Measurements from ENCODE around the gene LRRC74A.

The LRRC74A gene

DNA sequence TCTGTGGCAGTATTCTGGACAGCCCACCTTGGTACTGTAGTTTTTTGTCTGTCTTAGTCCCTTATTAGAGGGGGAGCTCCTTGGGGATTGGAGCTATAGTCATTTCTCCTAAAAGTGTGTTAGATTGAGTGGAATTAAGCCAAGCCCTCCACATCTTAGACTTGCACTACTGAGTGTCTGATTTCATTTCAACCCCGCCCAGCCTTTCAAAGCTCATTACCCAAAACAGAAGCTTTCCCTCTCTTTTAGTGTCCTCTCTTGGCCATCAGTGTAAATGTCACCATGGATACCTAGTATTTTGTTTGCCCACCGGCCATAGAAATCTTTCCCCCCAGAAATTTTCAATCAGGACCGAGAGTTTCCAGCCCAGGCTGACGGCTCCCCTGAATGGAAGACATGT is 74.5 kb downstream of the LRRC74A start:
- ATAC-seq (ENCODE audit: low read depth) = no peak
- Histone ChIP-seq H3K27me3 (ENCODE audit: insufficient read depth, poor library complexity, severe bottlenecking) (no peaks in the 10 kb centered on the region), H3K9me3 (ENCODE audit: severe bottlenecking) (no peaks in the 10 kb centered on the region), H3K27ac (ENCODE audit: poor library complexity, severe bottlenecking) (no peak overlapping the region), H3K4me1 (ENCODE audit: insufficient read depth, poor library complexity, severe bottlenecking) (peaks cover 17% of the 10 kb centered on the region), H3K4me3 (ENCODE audit: severe bottlenecking) (no peak overlapping the region), H3K36me3 (ENCODE audit: low read depth) (no peaks in the 10 kb centered on the region)
- no peak for DNase-seq (ENCODE audit: low spot score)
- TF ChIP-seq CTCF (IDR thresholded peaks at IDR 0.05; ENCODE audit: poor library complexity, severe bottlenecking) = no peak

DNA sequence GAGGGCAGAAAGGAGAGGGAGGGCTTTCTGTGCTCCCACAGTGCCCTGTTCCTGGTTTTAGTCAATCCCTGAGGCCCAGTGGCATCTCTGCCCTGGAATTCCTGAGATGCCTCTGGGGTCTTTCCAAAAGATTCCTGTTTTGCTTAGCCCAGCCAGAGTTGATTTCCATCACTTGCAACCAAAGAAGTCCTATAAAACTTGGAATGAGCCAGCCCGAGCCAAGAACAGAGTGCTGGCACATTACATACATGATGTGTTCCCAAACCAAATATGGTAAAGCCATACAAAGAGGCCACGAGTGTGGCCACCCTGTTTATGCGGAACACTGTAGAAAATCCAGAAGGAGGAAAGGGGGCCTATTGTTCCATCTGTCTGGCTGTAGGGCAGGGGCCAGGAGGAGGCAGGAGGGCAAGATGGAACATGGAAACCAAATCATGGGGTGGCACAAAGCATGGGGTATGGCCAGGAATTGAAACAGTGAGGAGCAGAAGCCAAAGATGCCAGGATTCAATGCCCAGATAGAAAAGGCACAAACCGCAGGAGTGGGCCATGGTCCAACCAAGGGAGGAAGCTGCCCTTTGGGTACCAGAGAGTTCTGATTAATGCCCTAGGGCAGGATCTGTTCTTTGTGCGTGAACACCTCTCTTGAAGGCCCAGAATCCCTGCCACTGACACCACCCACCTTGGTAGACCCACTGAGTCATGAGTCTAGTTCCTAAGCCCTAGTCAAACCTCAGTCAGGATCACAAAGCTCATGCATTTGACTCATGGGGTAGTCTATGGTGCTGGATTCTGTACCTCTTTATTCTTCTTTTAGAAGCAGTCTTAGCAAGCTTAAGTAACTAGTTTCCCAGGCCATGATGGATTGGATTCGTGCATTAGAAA is 75.2 kb downstream of the LRRC74A start:
- no peak overlapping the region for H3K4me3 ChIP-seq (ENCODE audit: severe bottlenecking)
- TF ChIP-seq CTCF (IDR thresholded peaks at IDR 0.05; ENCODE audit: poor library complexity, severe bottlenecking) = no peak
- no peaks in the 10 kb centered on the region for H3K36me3 ChIP-seq (ENCODE audit: low read depth)
- no peaks in the 10 kb centered on the region for H3K27me3 ChIP-seq (ENCODE audit: insufficient read depth, poor library complexity, severe bottlenecking)
- H3K27ac ChIP-seq (ENCODE audit: poor library complexity, severe bottlenecking) = no peak overlapping the region
- H3K4me1 ChIP-seq (ENCODE audit: insufficient read depth, poor library complexity, severe bottlenecking) = peaks cover 18% of the 10 kb centered on the region
- ATAC-seq (ENCODE audit: low read depth) (no peak), DNase-seq (ENCODE audit: low spot score) (no peak)
- no peaks in the 10 kb centered on the region for H3K9me3 ChIP-seq (ENCODE audit: severe bottlenecking)

GRCh38 chr14:76902591-76902990 is 76.4 kb downstream of the LRRC74A start:
- H3K4me1 ChIP-seq (ENCODE audit: insufficient read depth, poor library complexity, severe bottlenecking) = peaks cover 23% of the 10 kb centered on the region
- no peak for DNase-seq (ENCODE audit: low spot score)
- H3K27ac ChIP-seq (ENCODE audit: poor library complexity, severe bottlenecking) = no peak overlapping the region
- H3K9me3 ChIP-seq (ENCODE audit: severe bottlenecking) = no peaks in the 10 kb centered on the region
- TF ChIP-seq CTCF (IDR thresholded peaks at IDR 0.05; ENCODE audit: poor library complexity, severe bottlenecking) = no peak
- no peak for ATAC-seq (ENCODE audit: low read depth)
- H3K4me3 ChIP-seq (ENCODE audit: severe bottlenecking) = no peak overlapping the region
- no peaks in the 10 kb centered on the region for H3K27me3 ChIP-seq (ENCODE audit: insufficient read depth, poor library complexity, severe bottlenecking)
- no peaks in the 10 kb centered on the region for H3K36me3 ChIP-seq (ENCODE audit: low read depth)

DNA sequence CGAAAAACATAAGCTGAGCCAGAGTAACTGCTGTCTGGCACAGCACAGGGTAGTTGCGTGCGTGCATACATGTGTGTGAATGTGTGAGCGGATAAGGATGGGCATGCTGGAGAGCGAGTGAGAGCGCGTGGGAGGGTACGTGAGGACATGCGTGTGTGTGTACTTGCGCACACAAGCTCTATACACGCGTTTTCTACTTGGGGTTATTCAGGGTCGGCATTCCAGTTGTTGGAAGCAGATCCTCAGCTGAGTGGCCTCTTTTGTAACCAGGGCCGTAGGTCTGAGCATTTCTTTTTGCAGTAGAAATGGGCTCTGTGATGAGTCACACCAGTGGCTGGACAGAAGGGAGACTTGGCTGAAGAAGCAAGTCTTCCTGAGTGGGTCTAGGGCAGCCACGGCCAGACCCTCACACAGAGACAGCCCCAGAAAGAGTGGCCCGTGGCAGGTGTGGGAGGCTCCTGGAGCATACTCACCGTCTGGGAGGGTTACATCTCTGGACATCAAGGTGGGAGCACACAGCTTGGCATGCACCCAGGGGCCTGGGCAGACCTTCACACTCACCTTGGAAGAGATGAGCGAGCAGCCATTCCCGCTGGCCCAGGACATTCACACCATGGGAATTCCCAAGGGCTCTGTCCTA is 78.0 kb downstream of the LRRC74A start:
- Histone ChIP-seq H3K27me3 (ENCODE audit: insufficient read depth, poor library complexity, severe bottlenecking) (no peaks in the 10 kb centered on the region), H3K4me3 (ENCODE audit: severe bottlenecking) (no peak overlapping the region), H3K9me3 (ENCODE audit: severe bottlenecking) (no peaks in the 10 kb centered on the region), H3K4me1 (ENCODE audit: insufficient read depth, poor library complexity, severe bottlenecking) (peaks cover 23% of the 10 kb centered on the region), H3K36me3 (ENCODE audit: low read depth) (no peaks in the 10 kb centered on the region), H3K27ac (ENCODE audit: poor library complexity, severe bottlenecking) (peak overlapping the region; percentile 82)
- no peak for TF ChIP-seq CTCF (IDR thresholded peaks at IDR 0.05; ENCODE audit: poor library complexity, severe bottlenecking)
- ATAC-seq (ENCODE audit: low read depth) (peak; percentile 40), DNase-seq (ENCODE audit: low spot score) (no peak)

All from RWPE2 (cell line).